A673 (cell line): Measurements from ENCODE around the gene POLE2.

Experiments used
- EZH2 ChIP-seq: fragments of 200-600 bp; sonication (generic); IDR thresholded peaks from 2 replicates; pipeline ENCODE4 v1.6.1; 2017; ENCODE audit warnings: borderline replicate concordance, low read depth, mild to moderate bottlenecking, mixed read lengths, antibody characterized with exemption, low read length; ENCODE audit not compliant: poor library complexity, severe bottlenecking
- TF ChIP-seq, protein P1 (sequence below): fragments of 300-800, 200-600 bp; sonication (generic); conservative IDR thresholded peaks from 2 replicates; pipeline ENCODE4 v1.5.1; 2017; ENCODE audit warnings: low read depth, mild to moderate bottlenecking, antibody characterized with exemption, low read length, moderate library complexity, mixed read lengths

- TF ChIP-seq, protein P1, sequence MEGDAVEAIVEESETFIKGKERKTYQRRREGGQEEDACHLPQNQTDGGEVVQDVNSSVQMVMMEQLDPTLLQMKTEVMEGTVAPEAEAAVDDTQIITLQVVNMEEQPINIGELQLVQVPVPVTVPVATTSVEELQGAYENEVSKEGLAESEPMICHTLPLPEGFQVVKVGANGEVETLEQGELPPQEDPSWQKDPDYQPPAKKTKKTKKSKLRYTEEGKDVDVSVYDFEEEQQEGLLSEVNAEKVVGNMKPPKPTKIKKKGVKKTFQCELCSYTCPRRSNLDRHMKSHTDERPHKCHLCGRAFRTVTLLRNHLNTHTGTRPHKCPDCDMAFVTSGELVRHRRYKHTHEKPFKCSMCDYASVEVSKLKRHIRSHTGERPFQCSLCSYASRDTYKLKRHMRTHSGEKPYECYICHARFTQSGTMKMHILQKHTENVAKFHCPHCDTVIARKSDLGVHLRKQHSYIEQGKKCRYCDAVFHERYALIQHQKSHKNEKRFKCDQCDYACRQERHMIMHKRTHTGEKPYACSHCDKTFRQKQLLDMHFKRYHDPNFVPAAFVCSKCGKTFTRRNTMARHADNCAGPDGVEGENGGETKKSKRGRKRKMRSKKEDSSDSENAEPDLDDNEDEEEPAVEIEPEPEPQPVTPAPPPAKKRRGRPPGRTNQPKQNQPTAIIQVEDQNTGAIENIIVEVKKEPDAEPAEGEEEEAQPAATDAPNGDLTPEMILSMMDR, result no peak
- TF ChIP-seq EZH2, result no peak
Measured at GRCh38 chr14:49634547-49635334, 53.3 kb downstream of the POLE2 start, which contains the start of gene DNAAF2.
